ENCODE data around the gene ORC5.

DNA sequence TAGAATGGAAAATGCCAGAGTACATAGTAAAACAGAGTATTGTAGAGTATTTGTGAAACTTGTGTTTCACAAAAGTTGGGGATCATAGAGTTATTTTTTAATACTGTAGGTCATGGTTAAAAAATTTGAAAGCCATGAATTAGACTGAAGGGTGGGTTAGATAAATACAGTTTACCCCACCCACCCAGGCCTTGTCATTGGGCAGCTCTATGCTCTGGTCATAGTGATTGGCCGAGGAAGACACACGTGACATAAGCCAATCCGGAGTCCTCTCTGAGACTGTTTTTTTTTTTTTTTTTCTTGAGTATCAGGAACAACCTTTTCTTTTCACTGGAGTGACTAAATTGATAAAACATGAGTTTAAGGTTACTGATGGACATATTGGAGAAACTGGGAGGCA is 33.3 kb upstream of the ORC5 start:
- TF ChIP-seq ZNF223 (tag by site-specific recombination; IDR thresholded peaks at IDR 0.05) (no peak), ZNF274 (IDR thresholded peaks at IDR 0.05; ENCODE audit: low read length) (no peak), ZNF274 (tag by site-specific recombination; IDR thresholded peaks at IDR 0.05; ENCODE audit: borderline replicate concordance) (no peak), ZNF18 (tag by site-specific recombination; IDR thresholded peaks at IDR 0.05) (no peak), SALL2 (tag by site-specific recombination; IDR thresholded peaks at IDR 0.05; ENCODE audit: borderline replicate concordance) (no peak), ZNF404 (tag by site-specific recombination; IDR thresholded peaks at IDR 0.05) (no peak), CTCF (tag by site-specific recombination; IDR thresholded peaks at IDR 0.05) (no peak), ZNF473 (tag by site-specific recombination; IDR thresholded peaks at IDR 0.05) (no peak), ZNF335 (tag by site-specific recombination; conservative IDR thresholded peaks at IDR 0.05) (no peak)
- TF ChIP-seq, protein P1, sequence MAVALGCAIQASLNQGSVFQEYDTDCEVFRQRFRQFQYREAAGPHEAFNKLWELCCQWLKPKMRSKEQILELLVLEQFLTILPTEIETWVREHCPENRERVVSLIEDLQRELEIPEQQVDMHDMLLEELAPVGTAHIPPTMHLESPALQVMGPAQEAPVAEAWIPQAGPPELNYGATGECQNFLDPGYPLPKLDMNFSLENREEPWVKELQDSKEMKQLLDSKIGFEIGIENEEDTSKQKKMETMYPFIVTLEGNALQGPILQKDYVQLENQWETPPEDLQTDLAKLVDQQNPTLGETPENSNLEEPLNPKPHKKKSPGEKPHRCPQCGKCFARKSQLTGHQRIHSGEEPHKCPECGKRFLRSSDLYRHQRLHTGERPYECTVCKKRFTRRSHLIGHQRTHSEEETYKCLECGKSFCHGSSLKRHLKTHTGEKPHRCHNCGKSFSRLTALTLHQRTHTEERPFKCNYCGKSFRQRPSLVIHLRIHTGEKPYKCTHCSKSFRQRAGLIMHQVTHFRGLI (tag by site-specific recombination; IDR thresholded peaks at IDR 0.05): no peak
- TF ChIP-seq, protein P2, sequence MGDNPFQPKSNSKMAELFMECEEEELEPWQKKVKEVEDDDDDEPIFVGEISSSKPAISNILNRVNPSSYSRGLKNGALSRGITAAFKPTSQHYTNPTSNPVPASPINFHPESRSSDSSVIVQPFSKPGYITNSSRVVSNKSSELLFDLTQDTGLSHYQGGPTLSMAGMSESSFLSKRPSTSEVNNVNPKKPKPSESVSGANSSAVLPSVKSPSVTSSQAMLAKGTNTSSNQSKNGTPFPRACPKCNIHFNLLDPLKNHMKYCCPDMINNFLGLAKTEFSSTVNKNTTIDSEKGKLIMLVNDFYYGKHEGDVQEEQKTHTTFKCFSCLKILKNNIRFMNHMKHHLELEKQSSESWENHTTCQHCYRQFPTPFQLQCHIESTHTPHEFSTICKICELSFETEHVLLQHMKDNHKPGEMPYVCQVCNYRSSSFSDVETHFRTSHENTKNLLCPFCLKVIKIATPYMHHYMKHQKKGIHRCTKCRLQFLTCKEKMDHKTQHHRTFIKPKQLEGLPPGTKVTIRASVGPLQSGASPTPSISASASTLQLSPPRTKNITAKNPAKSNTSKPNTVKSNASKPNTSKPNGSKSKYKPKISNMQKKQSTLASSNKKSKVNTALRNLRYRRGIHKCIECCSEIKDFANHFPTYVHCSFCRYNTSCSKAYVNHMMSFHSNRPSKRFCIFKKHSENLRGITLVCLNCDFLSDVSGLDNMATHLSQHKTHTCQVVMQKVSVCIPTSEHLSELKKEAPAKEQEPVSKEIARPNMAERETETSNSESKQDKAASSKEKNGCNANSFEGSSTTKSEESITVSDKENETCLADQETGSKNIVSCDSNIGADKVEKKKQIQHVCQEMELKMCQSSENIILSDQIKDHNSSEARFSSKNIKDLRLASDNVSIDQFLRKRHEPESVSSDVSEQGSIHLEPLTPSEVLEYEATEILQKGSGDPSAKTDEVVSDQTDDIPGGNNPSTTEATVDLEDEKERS (tag by site-specific recombination; IDR thresholded peaks at IDR 0.05): no peak
- TF ChIP-seq, protein P3, sequence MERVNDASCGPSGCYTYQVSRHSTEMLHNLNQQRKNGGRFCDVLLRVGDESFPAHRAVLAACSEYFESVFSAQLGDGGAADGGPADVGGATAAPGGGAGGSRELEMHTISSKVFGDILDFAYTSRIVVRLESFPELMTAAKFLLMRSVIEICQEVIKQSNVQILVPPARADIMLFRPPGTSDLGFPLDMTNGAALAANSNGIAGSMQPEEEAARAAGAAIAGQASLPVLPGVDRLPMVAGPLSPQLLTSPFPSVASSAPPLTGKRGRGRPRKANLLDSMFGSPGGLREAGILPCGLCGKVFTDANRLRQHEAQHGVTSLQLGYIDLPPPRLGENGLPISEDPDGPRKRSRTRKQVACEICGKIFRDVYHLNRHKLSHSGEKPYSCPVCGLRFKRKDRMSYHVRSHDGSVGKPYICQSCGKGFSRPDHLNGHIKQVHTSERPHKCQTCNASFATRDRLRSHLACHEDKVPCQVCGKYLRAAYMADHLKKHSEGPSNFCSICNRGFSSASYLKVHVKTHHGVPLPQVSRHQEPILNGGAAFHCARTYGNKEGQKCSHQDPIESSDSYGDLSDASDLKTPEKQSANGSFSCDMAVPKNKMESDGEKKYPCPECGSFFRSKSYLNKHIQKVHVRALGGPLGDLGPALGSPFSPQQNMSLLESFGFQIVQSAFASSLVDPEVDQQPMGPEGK (tag by site-specific recombination; IDR thresholded peaks at IDR 0.05): no peak
- TF ChIP-seq, protein P4, sequence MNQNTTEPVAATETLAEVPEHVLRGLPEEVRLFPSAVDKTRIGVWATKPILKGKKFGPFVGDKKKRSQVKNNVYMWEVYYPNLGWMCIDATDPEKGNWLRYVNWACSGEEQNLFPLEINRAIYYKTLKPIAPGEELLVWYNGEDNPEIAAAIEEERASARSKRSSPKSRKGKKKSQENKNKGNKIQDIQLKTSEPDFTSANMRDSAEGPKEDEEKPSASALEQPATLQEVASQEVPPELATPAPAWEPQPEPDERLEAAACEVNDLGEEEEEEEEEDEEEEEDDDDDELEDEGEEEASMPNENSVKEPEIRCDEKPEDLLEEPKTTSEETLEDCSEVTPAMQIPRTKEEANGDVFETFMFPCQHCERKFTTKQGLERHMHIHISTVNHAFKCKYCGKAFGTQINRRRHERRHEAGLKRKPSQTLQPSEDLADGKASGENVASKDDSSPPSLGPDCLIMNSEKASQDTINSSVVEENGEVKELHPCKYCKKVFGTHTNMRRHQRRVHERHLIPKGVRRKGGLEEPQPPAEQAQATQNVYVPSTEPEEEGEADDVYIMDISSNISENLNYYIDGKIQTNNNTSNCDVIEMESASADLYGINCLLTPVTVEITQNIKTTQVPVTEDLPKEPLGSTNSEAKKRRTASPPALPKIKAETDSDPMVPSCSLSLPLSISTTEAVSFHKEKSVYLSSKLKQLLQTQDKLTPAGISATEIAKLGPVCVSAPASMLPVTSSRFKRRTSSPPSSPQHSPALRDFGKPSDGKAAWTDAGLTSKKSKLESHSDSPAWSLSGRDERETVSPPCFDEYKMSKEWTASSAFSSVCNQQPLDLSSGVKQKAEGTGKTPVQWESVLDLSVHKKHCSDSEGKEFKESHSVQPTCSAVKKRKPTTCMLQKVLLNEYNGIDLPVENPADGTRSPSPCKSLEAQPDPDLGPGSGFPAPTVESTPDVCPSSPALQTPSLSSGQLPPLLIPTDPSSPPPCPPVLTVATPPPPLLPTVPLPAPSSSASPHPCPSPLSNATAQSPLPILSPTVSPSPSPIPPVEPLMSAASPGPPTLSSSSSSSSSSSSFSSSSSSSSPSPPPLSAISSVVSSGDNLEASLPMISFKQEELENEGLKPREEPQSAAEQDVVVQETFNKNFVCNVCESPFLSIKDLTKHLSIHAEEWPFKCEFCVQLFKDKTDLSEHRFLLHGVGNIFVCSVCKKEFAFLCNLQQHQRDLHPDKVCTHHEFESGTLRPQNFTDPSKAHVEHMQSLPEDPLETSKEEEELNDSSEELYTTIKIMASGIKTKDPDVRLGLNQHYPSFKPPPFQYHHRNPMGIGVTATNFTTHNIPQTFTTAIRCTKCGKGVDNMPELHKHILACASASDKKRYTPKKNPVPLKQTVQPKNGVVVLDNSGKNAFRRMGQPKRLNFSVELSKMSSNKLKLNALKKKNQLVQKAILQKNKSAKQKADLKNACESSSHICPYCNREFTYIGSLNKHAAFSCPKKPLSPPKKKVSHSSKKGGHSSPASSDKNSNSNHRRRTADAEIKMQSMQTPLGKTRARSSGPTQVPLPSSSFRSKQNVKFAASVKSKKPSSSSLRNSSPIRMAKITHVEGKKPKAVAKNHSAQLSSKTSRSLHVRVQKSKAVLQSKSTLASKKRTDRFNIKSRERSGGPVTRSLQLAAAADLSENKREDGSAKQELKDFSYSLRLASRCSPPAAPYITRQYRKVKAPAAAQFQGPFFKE (tag by site-specific recombination; IDR thresholded peaks at IDR 0.05; ENCODE audit: borderline replicate concordance): no peak

Data from HEK293 (cell line).